ENCODE data around the gene PRPF31.

GRCh38 chr19:54084410-54084809 lies 31.1 kb upstream of the PRPF31 start:
- TF ChIP-seq CTCF (conservative IDR thresholded peaks at IDR 0.05; ENCODE audit: low read length) = no peak
- TF ChIP-seq EZH2phosphoT487 (IDR thresholded peaks at IDR 0.05; ENCODE audit: borderline replicate concordance, low read depth, low read length) = no peak
